Activated T-cell treated with anti-CD3 and anti-CD28 coated beads, Interleukin-2, amount 50 U/mL, for 4 hours (primary cell): ENCODE data around the gene PDE8B. TPM values are rescaled to one million over a fixed set of nuclear protein-coding genes. Genes with fewer than 3 reads are reported as not detected.
"Not testable (repeated sequence)": the region's sequence is repeated elsewhere in the genome, so short reads cannot be mapped to it uniquely, and the experiment has no call there.

Experiments used
- ATAC-seq, 2 donors: fragments of 200-7000 bp; cut with Tn5 transposase; one replicate each; pipeline ENCODE4 v1.10.0; 2021
- DNase-seq: peaks from one replicate; pipeline ENCODE4 v3.0.0-alpha.2; 2020
- H3K27me3 Mint-ChIP-seq: one replicate; pipeline ENCODE4 v1.8.0; 2021; ENCODE audit warnings: low read depth, mixed read lengths
- H3K36me3 Mint-ChIP-seq: one replicate; pipeline ENCODE4 v1.8.0; 2022; ENCODE audit warnings: mixed read lengths; ENCODE audit not compliant: insufficient read depth
- H3K4me1 Mint-ChIP-seq: one replicate; pipeline ENCODE4 v1.8.0; 2021; ENCODE audit warnings: low read depth, mixed read lengths
- H3K4me3 Mint-ChIP-seq: one replicate; pipeline ENCODE4 v1.8.0; 2021; ENCODE audit warnings: mild to moderate bottlenecking, moderate library complexity, mixed read lengths
- H3K9me3 Mint-ChIP-seq: one replicate; pipeline ENCODE4 v1.8.0; 2021; ENCODE audit warnings: mixed read lengths
- total RNA-seq, 3 donors: library from RNA; stranded (reverse); gene quantifications; one replicate each; pipeline ENCODE4 v1.2.1, GENCODE V29; 2021

The PDE8B gene
- total RNA-seq, 3 donors from 2014 or later = not detected

- H3K4me1 Mint-ChIP-seq, DNase-seq, H3K9me3 Mint-ChIP-seq, H3K4me3 Mint-ChIP-seq, H3K27me3 Mint-ChIP-seq, ATAC-seq: not testable (repeated sequence)
- peaks cover 24% of the 10 kb centered on the region for H3K36me3 Mint-ChIP-seq
Measured at GRCh38 chr5:77475041-77475440, 264.6 kb downstream of the PDE8B start.

Other genes with a start within 250 kb of the PDE8B start
- 10 to 100 TPM; 31.7 to 32.8 (median 31.9) TPM for gene AGGF1, start 180.3 kb upstream of the PDE8B start, total RNA-seq
- gene ZBED3, start 123.4 kb upstream of the PDE8B start, total RNA-seq = 1 to 10 TPM; 1.7 to 3.3 (median 1.9) TPM